HFFc6 (cell line): ENCODE measurements around the gene TMEM225B. TPM values are rescaled to one million over a fixed set of nuclear protein-coding genes. Genes with fewer than 3 reads are reported as not detected.
"Not testable (repeated sequence)": the region's sequence is repeated elsewhere in the genome, so short reads cannot be mapped to it uniquely, and the experiment has no call there.

Experiments
- DNase-seq: peaks from one replicate; pipeline ENCODE4 v3.0.0-alpha.2; 2018
- H3K27ac Mint-ChIP-seq: 2 replicates; pipeline ENCODE4 v1.8.0; 2020; ENCODE audit warnings: mild to moderate bottlenecking, mixed read lengths
- H3K27me3 Mint-ChIP-seq: 2 replicates; pipeline ENCODE4 v1.8.0; 2021; ENCODE audit warnings: mild to moderate bottlenecking, moderate library complexity, mixed read lengths; ENCODE audit not compliant: insufficient read depth
- H3K36me3 Mint-ChIP-seq: 2 replicates; pipeline ENCODE4 v1.8.0; 2021; ENCODE audit warnings: low read depth, mixed read lengths
- H3K4me1 Mint-ChIP-seq: 2 replicates; pipeline ENCODE4 v1.8.0; 2020; ENCODE audit warnings: low read depth, mixed read lengths
- H3K4me3 Mint-ChIP-seq: 2 replicates; pipeline ENCODE4 v1.8.0; 2020; ENCODE audit warnings: mild to moderate bottlenecking, moderate library complexity, mixed read lengths
- H3K9me3 Mint-ChIP-seq: 2 replicates; pipeline ENCODE4 v1.8.0; 2020; ENCODE audit warnings: mild to moderate bottlenecking, mixed read lengths
- long read RNA-seq: library from polyadenylated mRNA; unstranded; transcript quantifications from one replicate; pipeline ENCODE4 v2.0.0, GENCODE V29; 2019
- total RNA-seq, 6 experiments: library from RNA; stranded (reverse); fragmentation: NEBNext Ultra II Directional; extraction: Animal tissue kit (Norgen Biotek cat#: 25700); gene quantifications; 2 replicates in 1 of 6; 3 replicates in 5 of 6; pipeline ENCODE4 v1.2.3, GENCODE V29; 2021
- TF ChIP-seq, protein P1 (sequence below): fragments of 200-600 bp; sonication (generic); IDR thresholded peaks from 2 replicates; pipeline ENCODE4 v1.5.0; 2021; ENCODE audit warnings: antibody characterized with exemption, mild to moderate bottlenecking

The TMEM225B gene
- total RNA-seq, result 1 to 10 TPM in 1 of 6 experiments, under 1 TPM in 5; 0.24 to 1.4 (median 0.52) TPM
- long read RNA-seq, result 0 reads

DNA sequence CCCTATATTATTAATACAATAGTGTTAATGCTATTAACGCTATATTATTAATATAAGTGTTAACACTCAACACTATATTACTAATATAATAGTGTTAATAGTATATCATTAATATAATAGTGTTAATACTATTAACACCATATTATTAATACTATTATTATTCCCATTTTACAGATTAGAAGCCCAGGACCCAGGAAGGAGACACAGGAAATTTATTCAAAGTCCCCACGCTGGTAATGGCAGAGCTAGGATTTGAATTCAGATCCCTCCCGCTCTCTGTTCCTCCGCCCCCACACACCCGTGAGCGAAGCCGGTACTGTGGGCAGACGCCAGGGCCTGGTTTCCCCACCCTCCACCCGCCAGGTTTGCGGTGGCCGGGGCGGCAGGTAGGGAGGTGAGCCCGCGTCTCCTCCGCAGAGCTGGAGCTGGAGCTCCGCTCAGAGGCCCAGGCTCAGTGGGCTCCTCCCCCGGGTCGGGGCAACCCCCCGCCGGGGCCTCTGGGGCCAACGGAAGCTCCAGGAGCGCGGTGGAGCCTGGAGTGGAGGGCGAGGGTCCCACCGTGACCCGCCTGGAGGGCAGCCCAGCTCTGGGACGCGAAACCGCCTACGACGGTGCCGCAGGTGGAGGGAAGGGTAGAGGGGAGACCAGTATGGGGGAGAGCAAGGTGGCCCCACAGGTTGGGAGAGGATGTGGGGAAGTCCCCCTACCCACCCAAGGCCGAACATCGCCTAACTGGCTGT is at the start of gene TMEM225B:
TSS of gene TMEM225B (plus strand) at position 506 of the 740 bp plus-strand sequence. CDS start 6,122 bp downstream, outside the sequence.
- TF ChIP-seq, protein P1, sequence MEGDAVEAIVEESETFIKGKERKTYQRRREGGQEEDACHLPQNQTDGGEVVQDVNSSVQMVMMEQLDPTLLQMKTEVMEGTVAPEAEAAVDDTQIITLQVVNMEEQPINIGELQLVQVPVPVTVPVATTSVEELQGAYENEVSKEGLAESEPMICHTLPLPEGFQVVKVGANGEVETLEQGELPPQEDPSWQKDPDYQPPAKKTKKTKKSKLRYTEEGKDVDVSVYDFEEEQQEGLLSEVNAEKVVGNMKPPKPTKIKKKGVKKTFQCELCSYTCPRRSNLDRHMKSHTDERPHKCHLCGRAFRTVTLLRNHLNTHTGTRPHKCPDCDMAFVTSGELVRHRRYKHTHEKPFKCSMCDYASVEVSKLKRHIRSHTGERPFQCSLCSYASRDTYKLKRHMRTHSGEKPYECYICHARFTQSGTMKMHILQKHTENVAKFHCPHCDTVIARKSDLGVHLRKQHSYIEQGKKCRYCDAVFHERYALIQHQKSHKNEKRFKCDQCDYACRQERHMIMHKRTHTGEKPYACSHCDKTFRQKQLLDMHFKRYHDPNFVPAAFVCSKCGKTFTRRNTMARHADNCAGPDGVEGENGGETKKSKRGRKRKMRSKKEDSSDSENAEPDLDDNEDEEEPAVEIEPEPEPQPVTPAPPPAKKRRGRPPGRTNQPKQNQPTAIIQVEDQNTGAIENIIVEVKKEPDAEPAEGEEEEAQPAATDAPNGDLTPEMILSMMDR, result no peak
- no peak within 1 kb of the TSS for H3K27ac Mint-ChIP-seq
- H3K4me3 Mint-ChIP-seq, result no peak within 1 kb of the TSS
- peaks cover 1% of the 10 kb centered on the region; the same call in 1 of the 2 replicates for H3K27me3 Mint-ChIP-seq
- no peak for DNase-seq
- H3K36me3 Mint-ChIP-seq, result no peaks in the 10 kb centered on the region
- no peaks in the 10 kb centered on the region for H3K9me3 Mint-ChIP-seq
- no peaks in the 10 kb centered on the region for H3K4me1 Mint-ChIP-seq

DNA sequence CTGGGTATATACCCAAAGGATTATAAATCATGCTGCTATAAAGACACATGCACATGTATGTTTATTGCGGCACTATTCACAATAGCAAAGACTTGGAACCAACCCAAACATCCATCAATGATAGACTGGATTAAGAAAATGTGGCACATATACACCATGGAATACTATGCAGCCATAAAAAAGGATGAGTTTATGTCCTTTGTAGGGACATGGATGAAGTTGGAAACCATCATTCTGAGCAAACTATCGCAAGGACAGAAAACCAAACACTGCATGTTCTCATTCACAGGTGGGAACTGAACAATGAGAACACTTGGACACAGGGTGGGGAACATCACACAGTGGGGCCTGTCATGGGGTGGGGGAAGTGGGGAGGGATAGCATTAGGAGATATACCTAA is 48.5 kb upstream of the TMEM225B start:
- Mint-ChIP-seq H3K36me3 (peaks cover 47% of the 10 kb centered on the region), H3K4me1 (peaks cover 14% of the 10 kb centered on the region)
- H3K9me3 Mint-ChIP-seq, H3K4me3 Mint-ChIP-seq, DNase-seq, H3K27ac Mint-ChIP-seq, H3K27me3 Mint-ChIP-seq: not testable (repeated sequence)

GRCh38 chr7:99551334-99551733 is 46.7 kb upstream of the TMEM225B start:
- Mint-ChIP-seq H3K9me3 (no peaks in the 10 kb centered on the region), H3K36me3 (peaks cover 52% of the 10 kb centered on the region), H3K27ac (peak overlapping the region; percentile 67), H3K27me3 (no peaks in the 10 kb centered on the region), H3K4me3 (peak overlapping the region; percentile 90), H3K4me1 (peaks cover 14% of the 10 kb centered on the region)
- no peak for DNase-seq
- TF ChIP-seq, protein P1, result no peak

GRCh38 chr7:99551767-99552463 is 46.2 kb upstream of the TMEM225B start, which contains the start of gene FAM200A:
Gene FAM200A, minus strand, starts transcription at chr7:99552114. Its CDS starts 3,707 bp downstream, at chr7:99548407.
- H3K4me3 Mint-ChIP-seq, result peak within 1 kb of the TSS; percentile 90
- H3K27me3 Mint-ChIP-seq, result no peaks in the 10 kb centered on the region
- peak within 1 kb of the TSS; percentile 67 for H3K27ac Mint-ChIP-seq
- TF ChIP-seq, protein P1, result no peak
- H3K9me3 Mint-ChIP-seq, result no peaks in the 10 kb centered on the region
- H3K36me3 Mint-ChIP-seq, result peaks cover 46% of the 10 kb centered on the region
- peak; percentile 78 for DNase-seq
- H3K4me1 Mint-ChIP-seq, result peaks cover 15% of the 10 kb centered on the region

DNA sequence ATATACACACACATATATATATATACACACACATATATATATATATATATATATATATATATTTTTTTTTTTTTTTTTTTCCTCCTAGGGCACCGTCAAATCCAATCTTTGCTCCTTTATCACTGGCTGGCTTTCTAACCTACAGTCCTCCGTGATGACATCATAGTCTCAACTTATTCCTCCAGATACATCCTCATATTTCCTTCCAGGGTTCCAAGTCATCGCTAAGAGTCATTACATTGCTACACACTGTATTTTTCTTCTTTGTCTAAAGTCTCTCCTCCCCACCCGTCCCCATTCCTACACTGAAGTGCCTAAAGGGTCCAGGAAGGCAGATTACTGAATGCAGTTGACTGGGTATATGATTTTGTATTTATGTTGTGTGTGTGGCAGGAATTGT is 45.0 kb upstream of the TMEM225B start:
- Mint-ChIP-seq H3K4me3 (peak overlapping the region; percentile 13; the same call in 1 of the 2 replicates), H3K36me3 (peaks cover 43% of the 10 kb centered on the region)
- DNase-seq, result no peak

More for the DNA sequence above, 45.0 kb upstream of the TMEM225B start:
- H3K4me1 Mint-ChIP-seq, result peaks cover 26% of the 10 kb centered on the region
- H3K27ac Mint-ChIP-seq, result no peak overlapping the region
- H3K9me3 Mint-ChIP-seq, result no peaks in the 10 kb centered on the region
- no peaks in the 10 kb centered on the region for H3K27me3 Mint-ChIP-seq
- TF ChIP-seq, protein P1, result no peak
